ENCODE data around the gene KRTAP6-3. TPM values are rescaled to one million over a fixed set of nuclear protein-coding genes. Genes with fewer than 3 reads are reported as not detected.

KRTAP6-3 gene, protein sequence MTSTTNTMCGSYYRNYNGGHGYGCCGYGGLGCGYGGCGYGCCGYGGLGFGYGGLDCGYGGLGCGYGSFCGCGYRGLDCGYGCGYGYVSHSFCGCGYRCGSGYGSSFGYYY
- not detected in 2 replicates for polyA plus RNA-seq (2013)

DNA sequence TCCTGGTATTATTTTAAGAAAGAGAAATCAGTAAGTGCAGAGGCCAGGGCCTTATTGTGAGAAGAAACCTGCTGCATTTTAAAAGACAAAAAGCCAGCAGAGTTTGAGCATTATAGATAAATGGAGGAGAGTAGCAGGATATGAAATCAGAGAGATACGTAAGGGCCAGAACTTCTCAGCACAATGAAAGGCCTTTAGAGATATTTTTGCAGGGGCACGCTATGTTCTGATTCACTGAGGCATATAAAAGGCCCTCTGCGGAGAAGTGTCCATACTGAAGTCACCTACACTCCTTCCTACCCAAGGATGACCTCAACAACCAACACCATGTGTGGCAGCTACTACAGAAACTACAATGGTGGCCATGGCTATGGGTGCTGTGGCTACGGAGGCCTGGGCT lies at the start of gene KRTAP6-3:
Gene KRTAP6-3 (plus strand): TSS at position 301 of the 400 bp plus-strand sequence. CDS start 6 bp downstream, at position 307.
- Histone ChIP-seq H3K9ac (ENCODE audit: low read length) (no peak within 1 kb of the TSS), H3K79me2 (ENCODE audit: control insufficient read depth, insufficient read depth, low read length, poor library complexity) (no peaks in the 10 kb centered on the region), H4K8ac (ENCODE audit: low read depth, low read length) (no peak within 1 kb of the TSS), H3K4me1 (ENCODE audit: control insufficient read depth in 1 of 2, insufficient read depth in 2 of 2, low read length in 2 of 2) (no peaks in the 10 kb centered on the region), H3K27me3 (ENCODE audit: insufficient read depth, low read length) (no peaks in the 10 kb centered on the region), H3K23ac (ENCODE audit: low read length) (no peak within 1 kb of the TSS), H2BK120ac (ENCODE audit: insufficient read depth, low read length, poor library complexity) (no peak within 1 kb of the TSS), H2AK5ac (ENCODE audit: low read length) (no peak within 1 kb of the TSS), H3K18ac (ENCODE audit: low read length) (no peak within 1 kb of the TSS), H2BK12ac (ENCODE audit: low read length) (no peak within 1 kb of the TSS), H4K12ac (ENCODE audit: low read depth, low read length) (no peak within 1 kb of the TSS), H3K4me2 (ENCODE audit: low read length) (no peak within 1 kb of the TSS), H3K36me3 (ENCODE audit: control insufficient read depth in 1 of 2, insufficient read depth in 2 of 2, low read length in 2 of 2) (no peaks in the 10 kb centered on the region), H3K4me3 (ENCODE audit: low read depth, low read length) (no peak within 1 kb of the TSS), H4K91ac (ENCODE audit: low read depth, low read length) (no peak within 1 kb of the TSS), H2AFZ (ENCODE audit: insufficient read depth, low read length, poor library complexity) (no peak within 1 kb of the TSS), H3K4ac (ENCODE audit: low read depth, low read length) (no peak within 1 kb of the TSS), H2BK5ac (ENCODE audit: low read depth, low read length, poor library complexity) (no peak within 1 kb of the TSS), H3K14ac (ENCODE audit: low read length) (no peak within 1 kb of the TSS), H3K79me1 (ENCODE audit: low read length) (no peaks in the 10 kb centered on the region), H3K9me3 (ENCODE audit: insufficient read depth, low read depth, low read length) (no peaks in the 10 kb centered on the region), H3K27ac (ENCODE audit: low read depth, low read length) (no peak within 1 kb of the TSS)
- no CpG with 5 or more reads among the region's 4 CpGs for WGBS (ENCODE audit: extremely low coverage, insufficient coverage, insufficient read length)
- no peak for DNase-seq

DNA sequence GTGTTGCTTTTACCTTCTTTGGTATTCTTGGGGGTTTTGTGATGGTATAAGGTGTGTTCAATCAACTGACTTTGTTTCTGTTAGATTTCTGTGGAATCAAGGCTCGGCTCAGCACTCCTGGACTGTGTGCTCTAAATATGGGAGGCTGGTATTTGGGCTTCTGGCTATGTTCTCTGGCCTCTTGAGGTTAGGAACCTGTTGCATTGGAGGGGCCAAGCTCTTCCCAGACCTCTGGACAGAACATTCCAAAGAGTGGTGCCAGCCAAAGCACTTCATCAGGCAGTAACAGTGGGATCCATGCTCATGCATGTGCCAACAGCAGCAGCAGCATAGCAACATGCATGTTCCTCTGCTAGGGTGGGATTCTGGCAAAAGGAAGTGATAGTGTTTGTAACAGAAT lies 39.5 kb upstream of the KRTAP6-3 start:
- H2BK5ac ChIP-seq (ENCODE audit: low read depth, low read length, poor library complexity) = no peak overlapping the region
- H2BK120ac ChIP-seq (ENCODE audit: insufficient read depth, low read length, poor library complexity) = no peak overlapping the region
- no peak overlapping the region for H3K27ac ChIP-seq (ENCODE audit: low read depth, low read length)
- no peak overlapping the region for H3K4ac ChIP-seq (ENCODE audit: low read depth, low read length)
- no peaks in the 10 kb centered on the region for H3K4me1 ChIP-seq (ENCODE audit: control insufficient read depth in 1 of 2, insufficient read depth in 2 of 2, low read length in 2 of 2)
- H4K8ac ChIP-seq (ENCODE audit: low read depth, low read length) = no peak overlapping the region
- no peaks in the 10 kb centered on the region for H3K27me3 ChIP-seq (ENCODE audit: insufficient read depth, low read length)
- no peak overlapping the region for H2BK12ac ChIP-seq (ENCODE audit: low read length)
- H3K18ac ChIP-seq (ENCODE audit: low read length) = no peak overlapping the region
- H3K36me3 ChIP-seq (ENCODE audit: control insufficient read depth in 1 of 2, insufficient read depth in 2 of 2, low read length in 2 of 2) = no peaks in the 10 kb centered on the region
- H3K79me1 ChIP-seq (ENCODE audit: low read length) = no peaks in the 10 kb centered on the region
- H4K91ac ChIP-seq (ENCODE audit: low read depth, low read length) = no peak overlapping the region
- no peak overlapping the region for H3K4me2 ChIP-seq (ENCODE audit: low read length)
- H3K9me3 ChIP-seq (ENCODE audit: insufficient read depth, low read depth, low read length) = no peaks in the 10 kb centered on the region
- H3K79me2 ChIP-seq (ENCODE audit: control insufficient read depth, insufficient read depth, low read length, poor library complexity) = no peaks in the 10 kb centered on the region
- no peak overlapping the region for H2AK5ac ChIP-seq (ENCODE audit: low read length)
- H3K9ac ChIP-seq (ENCODE audit: low read length) = no peak overlapping the region
- H3K23ac ChIP-seq (ENCODE audit: low read length) = no peak overlapping the region
- WGBS (ENCODE audit: extremely low coverage, insufficient coverage, insufficient read length) = no CpG with 5 or more reads among the region's 1 CpG
- H3K14ac ChIP-seq (ENCODE audit: low read length) = no peak overlapping the region
- H3K4me3 ChIP-seq (ENCODE audit: low read depth, low read length) = no peak overlapping the region
- no peak overlapping the region for H2AFZ ChIP-seq (ENCODE audit: insufficient read depth, low read length, poor library complexity)
- no peak for DNase-seq
- H4K12ac ChIP-seq (ENCODE audit: low read depth, low read length) = no peak overlapping the region

DNA sequence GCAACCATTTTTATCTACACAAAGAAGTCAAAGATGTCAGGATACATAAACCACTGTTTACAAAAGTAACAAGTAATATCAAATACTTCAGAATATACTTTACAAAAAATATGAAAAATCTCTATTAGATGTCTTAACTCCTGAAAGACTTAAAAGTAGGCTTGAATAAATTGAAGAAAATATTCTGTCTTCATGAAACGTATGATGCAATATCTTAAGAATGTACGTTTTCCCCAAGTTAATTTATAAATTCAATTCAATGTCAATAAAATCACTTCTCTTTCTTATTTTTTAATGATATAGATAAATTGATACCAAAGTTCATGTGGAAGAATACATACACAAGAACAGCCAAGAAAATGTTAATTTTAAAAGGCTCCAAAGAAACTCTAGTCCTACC lies 37.1 kb upstream of the KRTAP6-3 start:
- no peak overlapping the region for H3K9ac ChIP-seq (ENCODE audit: low read length)
- no peak overlapping the region for H3K4me2 ChIP-seq (ENCODE audit: low read length)
- no peaks in the 10 kb centered on the region for H3K36me3 ChIP-seq (ENCODE audit: control insufficient read depth in 1 of 2, insufficient read depth in 2 of 2, low read length in 2 of 2)
- H3K4me1 ChIP-seq (ENCODE audit: control insufficient read depth in 1 of 2, insufficient read depth in 2 of 2, low read length in 2 of 2) = no peaks in the 10 kb centered on the region
- H3K4me3 ChIP-seq (ENCODE audit: low read depth, low read length) = no peak overlapping the region
- H2BK5ac ChIP-seq (ENCODE audit: low read depth, low read length, poor library complexity) = no peak overlapping the region
- no peaks in the 10 kb centered on the region for H3K79me2 ChIP-seq (ENCODE audit: control insufficient read depth, insufficient read depth, low read length, poor library complexity)
- H3K4ac ChIP-seq (ENCODE audit: low read depth, low read length) = no peak overlapping the region
- H4K12ac ChIP-seq (ENCODE audit: low read depth, low read length) = no peak overlapping the region
- no peak overlapping the region for H3K14ac ChIP-seq (ENCODE audit: low read length)
- no peak overlapping the region for H2BK120ac ChIP-seq (ENCODE audit: insufficient read depth, low read length, poor library complexity)
- H3K27me3 ChIP-seq (ENCODE audit: insufficient read depth, low read length) = no peaks in the 10 kb centered on the region
- H3K27ac ChIP-seq (ENCODE audit: low read depth, low read length) = no peak overlapping the region
- no CpG with 5 or more reads among the region's 2 CpGs for WGBS (ENCODE audit: extremely low coverage, insufficient coverage, insufficient read length)
- H4K8ac ChIP-seq (ENCODE audit: low read depth, low read length) = no peak overlapping the region
- H3K18ac ChIP-seq (ENCODE audit: low read length) = no peak overlapping the region
- H3K79me1 ChIP-seq (ENCODE audit: low read length) = no peaks in the 10 kb centered on the region
- no peak overlapping the region for H4K91ac ChIP-seq (ENCODE audit: low read depth, low read length)
- no peak overlapping the region for H2AK5ac ChIP-seq (ENCODE audit: low read length)
- no peak overlapping the region for H2BK12ac ChIP-seq (ENCODE audit: low read length)
- no peak overlapping the region for H3K23ac ChIP-seq (ENCODE audit: low read length)
- no peak overlapping the region for H2AFZ ChIP-seq (ENCODE audit: insufficient read depth, low read length, poor library complexity)
- no peaks in the 10 kb centered on the region for H3K9me3 ChIP-seq (ENCODE audit: insufficient read depth, low read depth, low read length)
- DNase-seq = no peak

DNA sequence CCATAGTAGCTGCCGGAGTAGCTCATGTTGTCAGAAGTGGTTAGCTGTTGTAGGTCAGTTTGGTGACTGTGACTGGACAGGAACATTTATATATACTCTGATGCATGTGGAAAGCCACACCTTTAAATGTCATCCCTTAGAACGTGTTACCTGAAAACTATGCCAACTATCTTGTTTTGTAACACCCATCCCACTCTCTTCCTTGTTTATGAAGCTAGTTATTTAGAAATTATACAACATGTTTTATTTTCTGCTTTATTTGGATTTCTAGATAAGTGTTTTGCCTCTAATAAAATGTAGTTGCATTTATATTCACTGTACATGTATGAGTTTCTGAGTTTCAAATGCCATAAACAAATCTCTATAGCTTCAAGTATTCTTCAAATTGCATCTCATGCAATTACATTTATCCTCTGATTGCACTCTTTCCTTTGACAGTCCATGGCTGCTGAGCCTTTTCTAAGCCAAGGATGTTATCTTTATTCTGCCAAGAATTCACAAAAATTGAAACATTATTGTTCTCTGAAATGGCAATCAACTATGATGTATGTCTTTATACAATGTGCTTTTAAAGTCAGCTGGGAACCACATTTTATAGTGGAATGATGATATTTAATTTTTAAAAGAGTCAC lies 30.9 kb upstream of the KRTAP6-3 start, which contains the start of gene KRTAP19-7:
Gene KRTAP19-7 (minus strand): TSS at position 51 of the 632 bp plus-strand sequence. CDS start 25 bp downstream, at position 26.
- no peak within 1 kb of the TSS for H4K12ac ChIP-seq (ENCODE audit: low read depth, low read length)
- DNase-seq = no peak
- H4K8ac ChIP-seq (ENCODE audit: low read depth, low read length) = no peak within 1 kb of the TSS
- peak within 1 kb of the TSS; percentile 5 for H3K4me3 ChIP-seq (ENCODE audit: low read depth, low read length)
- H3K9me3 ChIP-seq (ENCODE audit: insufficient read depth, low read depth, low read length) = no peaks in the 10 kb centered on the region
- H3K79me2 ChIP-seq (ENCODE audit: control insufficient read depth, insufficient read depth, low read length, poor library complexity) = no peaks in the 10 kb centered on the region
- no peak within 1 kb of the TSS for H3K9ac ChIP-seq (ENCODE audit: low read length)
- H3K79me1 ChIP-seq (ENCODE audit: low read length) = no peaks in the 10 kb centered on the region
- H2AK5ac ChIP-seq (ENCODE audit: low read length) = no peak within 1 kb of the TSS
- no peak within 1 kb of the TSS for H3K27ac ChIP-seq (ENCODE audit: low read depth, low read length)
- H2BK120ac ChIP-seq (ENCODE audit: insufficient read depth, low read length, poor library complexity) = no peak within 1 kb of the TSS
- no peaks in the 10 kb centered on the region for H3K27me3 ChIP-seq (ENCODE audit: insufficient read depth, low read length)
- H3K23ac ChIP-seq (ENCODE audit: low read length) = no peak within 1 kb of the TSS
- no peak within 1 kb of the TSS for H2AFZ ChIP-seq (ENCODE audit: insufficient read depth, low read length, poor library complexity)
- no peak within 1 kb of the TSS for H3K4ac ChIP-seq (ENCODE audit: low read depth, low read length)
- H2BK5ac ChIP-seq (ENCODE audit: low read depth, low read length, poor library complexity) = no peak within 1 kb of the TSS
- H3K4me2 ChIP-seq (ENCODE audit: low read length) = no peak within 1 kb of the TSS
- no peak within 1 kb of the TSS for H3K14ac ChIP-seq (ENCODE audit: low read length)
- no peak within 1 kb of the TSS for H2BK12ac ChIP-seq (ENCODE audit: low read length)
- WGBS (ENCODE audit: extremely low coverage, insufficient coverage, insufficient read length) = no CpG with 5 or more reads among the region's 2 CpGs
- no peak within 1 kb of the TSS for H3K18ac ChIP-seq (ENCODE audit: low read length)
- no peak within 1 kb of the TSS for H4K91ac ChIP-seq (ENCODE audit: low read depth, low read length)
- no peaks in the 10 kb centered on the region for H3K4me1 ChIP-seq (ENCODE audit: control insufficient read depth in 1 of 2, insufficient read depth in 2 of 2, low read length in 2 of 2)
- no peaks in the 10 kb centered on the region for H3K36me3 ChIP-seq (ENCODE audit: control insufficient read depth in 1 of 2, insufficient read depth in 2 of 2, low read length in 2 of 2)

Data from trophoblast cell (in vitro differentiated cells and primary cell).